ENCODE results near the gene SYNE4. TPM values are rescaled to one million over a fixed set of nuclear protein-coding genes. Genes with fewer than 3 reads are reported as not detected.

The SYNE4 gene
- total and polyA plus RNA-seq, 9 of the 15 experiments (the other 6 are each of a cell fraction or from before 2014, with no cell fraction given): 0.03 to 0.65 (median 0.29) TPM

DNA sequence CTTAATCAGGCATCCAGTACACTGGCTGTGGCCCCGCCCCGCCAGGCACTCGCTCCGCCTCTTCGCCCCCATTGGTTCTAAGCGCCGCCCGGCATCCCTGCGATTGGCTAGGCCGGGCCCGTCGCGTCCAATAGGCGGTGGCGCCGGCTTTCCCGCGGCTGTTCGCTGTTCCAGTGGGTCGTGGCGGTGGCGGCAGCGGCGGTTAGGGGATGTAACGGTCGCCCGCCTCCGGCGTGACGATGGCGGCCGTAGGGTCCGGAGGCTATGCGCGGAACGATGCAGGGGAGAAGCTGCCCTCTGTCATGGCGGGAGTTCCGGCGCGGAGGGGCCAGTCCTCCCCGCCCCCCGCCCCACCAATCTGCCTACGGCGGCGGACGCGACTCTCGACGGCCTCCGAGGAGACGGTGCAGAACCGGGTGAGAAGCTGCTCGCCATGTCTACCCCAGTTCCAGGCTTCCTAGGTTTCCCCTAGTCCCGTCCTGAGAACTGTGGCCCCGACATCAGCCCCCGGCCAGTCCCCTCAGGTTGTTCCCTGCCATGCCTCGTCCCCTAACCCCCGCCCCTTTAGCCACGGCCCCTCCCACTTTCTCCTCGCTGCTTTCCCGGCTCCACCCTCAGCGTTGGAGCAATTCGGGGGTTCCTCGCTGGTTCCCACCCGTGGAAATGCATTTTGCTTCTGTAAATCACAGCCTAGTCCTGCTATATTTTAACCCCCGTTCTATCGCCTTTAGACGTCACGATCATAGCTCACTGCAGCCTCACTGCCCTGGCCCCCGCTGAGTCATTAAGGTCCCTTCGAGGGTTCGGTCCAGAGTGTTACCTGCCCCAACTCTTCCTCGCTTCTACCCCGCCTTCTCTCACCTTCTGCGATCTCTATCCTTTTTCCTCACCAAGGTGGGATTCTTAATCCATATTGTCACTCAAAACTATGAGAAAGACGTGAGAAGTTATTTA is 46.4 kb upstream of the SYNE4 start, which contains the start of gene WDR62 (continued):
- no peak for TF ChIP-seq CREB3 (tag; conservative IDR thresholded peaks at IDR 0.05; ENCODE audit: low read depth)
- no peak for TF ChIP-seq PHF20 (IDR thresholded peaks at IDR 0.05; ENCODE audit: partially characterized antibody)
- TF ChIP-seq JUNB (CRISPR knock-in tag; conservative IDR thresholded peaks at IDR 0.05): no peak
- TF ChIP-seq FOSL1 (tag; conservative IDR thresholded peaks at IDR 0.05): no peak
- peak; percentile 90 for TF ChIP-seq PCBP1 (IDR thresholded peaks at IDR 0.05; ENCODE audit: low read depth, low read length, poor library complexity, severe bottlenecking)
- TF ChIP-seq MGA (IDR thresholded peaks at IDR 0.05): peak; percentile 79
- no peak for TF ChIP-seq MCM3 (IDR thresholded peaks at IDR 0.05)
- no peak for TF ChIP-seq MIER1 (IDR thresholded peaks at IDR 0.05; ENCODE audit: low read depth)
- 0 out of 2 replicates have a peak, but pooled peaks have one; percentile 23 for TF ChIP-seq ZZZ3 (IDR thresholded peaks at IDR 0.05)
- no peak for TF ChIP-seq NFE2L1 (tag; IDR thresholded peaks at IDR 0.05; ENCODE audit: borderline replicate concordance, low read depth)
- no peak for TF ChIP-seq EZH2 (IDR thresholded peaks at IDR 0.05; ENCODE audit: borderline replicate concordance, low read depth, low read length)
- TF ChIP-seq SRSF9 (IDR thresholded peaks at IDR 0.05; ENCODE audit: borderline replicate concordance, low read depth, low read length): no peak
- TF ChIP-seq, protein P1, sequence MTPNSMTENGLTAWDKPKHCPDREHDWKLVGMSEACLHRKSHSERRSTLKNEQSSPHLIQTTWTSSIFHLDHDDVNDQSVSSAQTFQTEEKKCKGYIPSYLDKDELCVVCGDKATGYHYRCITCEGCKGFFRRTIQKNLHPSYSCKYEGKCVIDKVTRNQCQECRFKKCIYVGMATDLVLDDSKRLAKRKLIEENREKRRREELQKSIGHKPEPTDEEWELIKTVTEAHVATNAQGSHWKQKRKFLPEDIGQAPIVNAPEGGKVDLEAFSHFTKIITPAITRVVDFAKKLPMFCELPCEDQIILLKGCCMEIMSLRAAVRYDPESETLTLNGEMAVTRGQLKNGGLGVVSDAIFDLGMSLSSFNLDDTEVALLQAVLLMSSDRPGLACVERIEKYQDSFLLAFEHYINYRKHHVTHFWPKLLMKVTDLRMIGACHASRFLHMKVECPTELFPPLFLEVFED (CRISPR knock-in tag; conservative IDR thresholded peaks at IDR 0.05): no peak

Data from K562 (cell line).